ENCODE data around the gene ARHGAP6. TPM values are rescaled to one million over a fixed set of nuclear protein-coding genes. Genes with fewer than 3 reads are reported as not detected.
A peak's percentile ranks its signal among the peaks of the same experiment; 100 is the strongest.

Gene ARHGAP6, protein sequence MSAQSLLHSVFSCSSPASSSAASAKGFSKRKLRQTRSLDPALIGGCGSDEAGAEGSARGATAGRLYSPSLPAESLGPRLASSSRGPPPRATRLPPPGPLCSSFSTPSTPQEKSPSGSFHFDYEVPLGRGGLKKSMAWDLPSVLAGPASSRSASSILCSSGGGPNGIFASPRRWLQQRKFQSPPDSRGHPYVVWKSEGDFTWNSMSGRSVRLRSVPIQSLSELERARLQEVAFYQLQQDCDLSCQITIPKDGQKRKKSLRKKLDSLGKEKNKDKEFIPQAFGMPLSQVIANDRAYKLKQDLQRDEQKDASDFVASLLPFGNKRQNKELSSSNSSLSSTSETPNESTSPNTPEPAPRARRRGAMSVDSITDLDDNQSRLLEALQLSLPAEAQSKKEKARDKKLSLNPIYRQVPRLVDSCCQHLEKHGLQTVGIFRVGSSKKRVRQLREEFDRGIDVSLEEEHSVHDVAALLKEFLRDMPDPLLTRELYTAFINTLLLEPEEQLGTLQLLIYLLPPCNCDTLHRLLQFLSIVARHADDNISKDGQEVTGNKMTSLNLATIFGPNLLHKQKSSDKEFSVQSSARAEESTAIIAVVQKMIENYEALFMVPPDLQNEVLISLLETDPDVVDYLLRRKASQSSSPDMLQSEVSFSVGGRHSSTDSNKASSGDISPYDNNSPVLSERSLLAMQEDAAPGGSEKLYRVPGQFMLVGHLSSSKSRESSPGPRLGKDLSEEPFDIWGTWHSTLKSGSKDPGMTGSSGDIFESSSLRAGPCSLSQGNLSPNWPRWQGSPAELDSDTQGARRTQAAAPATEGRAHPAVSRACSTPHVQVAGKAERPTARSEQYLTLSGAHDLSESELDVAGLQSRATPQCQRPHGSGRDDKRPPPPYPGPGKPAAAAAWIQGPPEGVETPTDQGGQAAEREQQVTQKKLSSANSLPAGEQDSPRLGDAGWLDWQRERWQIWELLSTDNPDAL (N-terminal part only)
- total RNA-seq (2022) (0.50 and 0.84 TPM in 2 replicates), Bru-seq, nascent RNA (percentile 30 among the genes with signal in this experiment), BruChase-seq, experiment 1, labeled RNA remaining after a 2-hour chase (percentile 33 among the genes with signal in this experiment), BruChase-seq, experiment 2, labeled RNA remaining after a 6-hour chase (percentile 26 among the genes with signal in this experiment)
- long read RNA-seq, result 0 reads

DNA sequence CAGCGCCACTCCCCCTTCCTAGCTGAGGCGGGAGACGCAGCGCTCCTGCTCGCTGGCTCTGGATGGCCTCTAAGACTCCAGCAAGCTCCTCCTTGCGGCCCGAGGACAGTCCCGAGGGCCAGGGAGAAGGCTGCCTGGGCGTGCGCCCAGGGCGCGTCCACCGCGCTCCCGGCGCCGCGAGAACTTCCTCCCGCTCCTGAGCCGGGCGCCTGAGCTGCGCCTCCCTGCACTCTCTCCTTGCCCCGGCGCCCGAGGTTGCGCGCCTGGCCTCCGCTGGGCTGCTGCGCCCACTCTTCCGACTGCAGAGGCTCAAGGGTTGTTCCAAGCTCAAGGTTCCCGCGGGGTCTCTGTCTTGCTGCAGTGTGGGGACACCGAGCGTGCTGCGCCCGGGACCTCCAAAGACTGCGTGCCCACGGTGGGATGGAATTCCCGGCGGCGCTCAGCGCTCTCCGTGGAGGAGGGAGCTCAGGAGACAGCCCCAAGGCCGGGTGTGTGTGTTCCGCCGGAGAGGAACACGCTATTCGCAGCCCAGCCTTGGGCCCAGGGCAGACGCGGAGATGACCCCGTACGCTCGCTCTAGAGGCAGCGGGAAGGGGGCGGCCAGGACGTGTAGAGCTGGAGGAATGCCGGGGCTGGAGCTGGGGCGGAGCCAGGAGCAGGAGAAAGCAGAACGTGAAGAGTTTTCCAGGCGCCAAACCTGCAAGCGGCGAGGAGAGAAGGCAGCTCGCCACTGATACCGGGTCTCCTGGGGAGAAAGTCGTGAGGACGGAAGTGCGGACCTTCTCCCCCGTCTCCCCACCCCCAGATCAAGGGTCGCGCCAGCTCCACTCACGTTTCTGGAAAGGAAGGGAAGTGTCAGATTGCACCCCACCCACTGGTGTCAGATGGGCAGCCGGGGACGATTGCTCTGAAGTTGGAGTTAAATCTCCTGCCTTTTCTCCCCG, at the start of gene ARHGAP6:
TSS of gene ARHGAP6 (minus strand) at position 753 of the 944 bp plus-strand sequence. CDS start 1,092 bp downstream, outside the sequence.
- Mint-ChIP-seq H3K27me3 (ENCODE audit: insufficient read depth, unreplicated experiment) (peaks cover 6% of the 10 kb centered on the region), H3K4me1 (ENCODE audit: low read depth, unreplicated experiment) (no peaks in the 10 kb centered on the region), H3K36me3 (ENCODE audit: insufficient read depth, unreplicated experiment) (no peaks in the 10 kb centered on the region), H3K9me3 (ENCODE audit: unreplicated experiment) (no peaks in the 10 kb centered on the region), H3K4me3 (ENCODE audit: unreplicated experiment) (peak within 1 kb of the TSS; percentile 61), H3K27ac (ENCODE audit: unreplicated experiment) (no peak within 1 kb of the TSS)
- Histone ChIP-seq H3K9me3 (no peaks in the 10 kb centered on the region), H3K4me1 (no peaks in the 10 kb centered on the region), H3K27me3 (replicated peaks; ENCODE audit: control insufficient read depth, insufficient read depth, low read length) (no peaks in the 10 kb centered on the region), H3K4me3 (ENCODE audit: low read depth, low read length) (peak within 1 kb of the TSS; percentile 21), H3K36me3 (ENCODE audit: control insufficient read depth, insufficient read depth, low read length) (no peaks in the 10 kb centered on the region)
- TF ChIP-seq, protein P1, sequence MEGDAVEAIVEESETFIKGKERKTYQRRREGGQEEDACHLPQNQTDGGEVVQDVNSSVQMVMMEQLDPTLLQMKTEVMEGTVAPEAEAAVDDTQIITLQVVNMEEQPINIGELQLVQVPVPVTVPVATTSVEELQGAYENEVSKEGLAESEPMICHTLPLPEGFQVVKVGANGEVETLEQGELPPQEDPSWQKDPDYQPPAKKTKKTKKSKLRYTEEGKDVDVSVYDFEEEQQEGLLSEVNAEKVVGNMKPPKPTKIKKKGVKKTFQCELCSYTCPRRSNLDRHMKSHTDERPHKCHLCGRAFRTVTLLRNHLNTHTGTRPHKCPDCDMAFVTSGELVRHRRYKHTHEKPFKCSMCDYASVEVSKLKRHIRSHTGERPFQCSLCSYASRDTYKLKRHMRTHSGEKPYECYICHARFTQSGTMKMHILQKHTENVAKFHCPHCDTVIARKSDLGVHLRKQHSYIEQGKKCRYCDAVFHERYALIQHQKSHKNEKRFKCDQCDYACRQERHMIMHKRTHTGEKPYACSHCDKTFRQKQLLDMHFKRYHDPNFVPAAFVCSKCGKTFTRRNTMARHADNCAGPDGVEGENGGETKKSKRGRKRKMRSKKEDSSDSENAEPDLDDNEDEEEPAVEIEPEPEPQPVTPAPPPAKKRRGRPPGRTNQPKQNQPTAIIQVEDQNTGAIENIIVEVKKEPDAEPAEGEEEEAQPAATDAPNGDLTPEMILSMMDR (IDR thresholded peaks at IDR 0.05; ENCODE audit: insufficient read depth in 1 of 2, low read depth in 1 of 2, low read length in 1 of 2, severe bottlenecking in 1 of 2, unreplicated experiment in 1 of 2), result no peak
- no peak for DNase-seq
- CTCF ChIA-PET, result no interaction called here
- POLR2A ChIA-PET, result no interaction called here
- intact Hi-C loops (cut with micrococcal nuclease; ENCODE audit: unreplicated experiment), result no loop called here
- no TSS peak for BruUV-seq (replicated peaks)

- intact Hi-C loops (cut with micrococcal nuclease; ENCODE audit: unreplicated experiment), result no loop called here
- TF ChIP-seq, protein P1 (IDR thresholded peaks at IDR 0.05; ENCODE audit: insufficient read depth in 1 of 2, low read depth in 1 of 2, low read length in 1 of 2, severe bottlenecking in 1 of 2, unreplicated experiment in 1 of 2), result no peak
- Histone ChIP-seq H3K27me3 (replicated peaks; ENCODE audit: control insufficient read depth, insufficient read depth, low read length) (no peaks in the 10 kb centered on the region), H3K4me3 (ENCODE audit: low read depth, low read length) (no peak overlapping the region), H3K9me3 (no peaks in the 10 kb centered on the region), H3K4me1 (no peaks in the 10 kb centered on the region), H3K36me3 (ENCODE audit: control insufficient read depth, insufficient read depth, low read length) (no peaks in the 10 kb centered on the region)
- no peak for DNase-seq
- no TSS peak for BruUV-seq (replicated peaks)
- Mint-ChIP-seq H3K36me3 (ENCODE audit: insufficient read depth, unreplicated experiment) (no peaks in the 10 kb centered on the region), H3K4me1 (ENCODE audit: low read depth, unreplicated experiment) (no peaks in the 10 kb centered on the region), H3K27ac (ENCODE audit: unreplicated experiment) (no peak overlapping the region), H3K9me3 (ENCODE audit: unreplicated experiment) (no peaks in the 10 kb centered on the region), H3K4me3 (ENCODE audit: unreplicated experiment) (no peak overlapping the region), H3K27me3 (ENCODE audit: insufficient read depth, unreplicated experiment) (peaks cover 3% of the 10 kb centered on the region)
- POLR2A ChIA-PET, result no interaction called here
- CTCF ChIA-PET, result no interaction called here
Measured at GRCh38 chrX:11704725-11705495, 39.2 kb upstream of the ARHGAP6 start.
